ENCODE results near the gene NPC2. TPM values are rescaled to one million over a fixed set of nuclear protein-coding genes. Genes with fewer than 3 reads are reported as not detected.

The NPC2 gene
- total RNA-seq, 1 donor, result 252 TPM

DNA sequence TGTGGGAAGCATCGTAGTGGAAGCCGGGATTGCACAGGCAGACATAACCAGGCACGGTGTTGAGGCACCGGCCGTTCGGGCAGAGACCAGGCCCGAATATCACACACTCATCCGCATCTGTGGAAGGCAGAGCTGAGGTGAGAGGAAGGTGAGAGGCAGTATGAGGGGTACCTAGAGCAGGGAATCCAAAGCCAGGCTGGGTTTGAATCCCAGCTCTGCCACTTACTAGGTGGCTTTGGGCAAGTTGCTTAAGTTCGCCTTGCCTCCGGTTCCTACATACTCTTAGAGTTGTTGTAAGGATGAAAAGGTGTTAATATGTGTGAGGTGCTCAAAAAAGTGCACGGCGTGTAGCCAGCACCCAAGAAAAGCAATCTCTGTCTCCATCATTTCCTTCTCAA, 10.8 kb upstream of the NPC2 start:
- no peak overlapping the region for H3K4me3 ChIP-seq (ENCODE audit: low read depth, low read length)
- no peak for DNase-seq (ENCODE audit: low read depth)
- TF ChIP-seq, protein P1, sequence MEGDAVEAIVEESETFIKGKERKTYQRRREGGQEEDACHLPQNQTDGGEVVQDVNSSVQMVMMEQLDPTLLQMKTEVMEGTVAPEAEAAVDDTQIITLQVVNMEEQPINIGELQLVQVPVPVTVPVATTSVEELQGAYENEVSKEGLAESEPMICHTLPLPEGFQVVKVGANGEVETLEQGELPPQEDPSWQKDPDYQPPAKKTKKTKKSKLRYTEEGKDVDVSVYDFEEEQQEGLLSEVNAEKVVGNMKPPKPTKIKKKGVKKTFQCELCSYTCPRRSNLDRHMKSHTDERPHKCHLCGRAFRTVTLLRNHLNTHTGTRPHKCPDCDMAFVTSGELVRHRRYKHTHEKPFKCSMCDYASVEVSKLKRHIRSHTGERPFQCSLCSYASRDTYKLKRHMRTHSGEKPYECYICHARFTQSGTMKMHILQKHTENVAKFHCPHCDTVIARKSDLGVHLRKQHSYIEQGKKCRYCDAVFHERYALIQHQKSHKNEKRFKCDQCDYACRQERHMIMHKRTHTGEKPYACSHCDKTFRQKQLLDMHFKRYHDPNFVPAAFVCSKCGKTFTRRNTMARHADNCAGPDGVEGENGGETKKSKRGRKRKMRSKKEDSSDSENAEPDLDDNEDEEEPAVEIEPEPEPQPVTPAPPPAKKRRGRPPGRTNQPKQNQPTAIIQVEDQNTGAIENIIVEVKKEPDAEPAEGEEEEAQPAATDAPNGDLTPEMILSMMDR (IDR thresholded peaks at IDR 0.05; ENCODE audit: insufficient read depth, low read depth, low read length), result no peak

GRCh38 chr14:74503291-74503937, 10.3 kb upstream of the NPC2 start:
- no peak overlapping the region for H3K4me3 ChIP-seq (ENCODE audit: low read depth, low read length)
- DNase-seq (ENCODE audit: low read depth), result no peak
- TF ChIP-seq, protein P1 (IDR thresholded peaks at IDR 0.05; ENCODE audit: insufficient read depth, low read depth, low read length), result no peak

GRCh38 chr14:74502236-74503019, 9.3 kb upstream of the NPC2 start:
- no peak for DNase-seq (ENCODE audit: low read depth)
- H3K4me3 ChIP-seq (ENCODE audit: low read depth, low read length), result no peak overlapping the region
- TF ChIP-seq, protein P1 (IDR thresholded peaks at IDR 0.05; ENCODE audit: insufficient read depth, low read depth, low read length), result peak; percentile 62

GRCh38 chr14:74501691-74502090, 8.6 kb upstream of the NPC2 start:
- no peak overlapping the region for H3K4me3 ChIP-seq (ENCODE audit: low read depth, low read length)
- TF ChIP-seq, protein P1 (IDR thresholded peaks at IDR 0.05; ENCODE audit: insufficient read depth, low read depth, low read length), result no peak
- DNase-seq (ENCODE audit: low read depth), result no peak

- peak; percentile 71 for DNase-seq (ENCODE audit: low read depth)
- H3K4me3 ChIP-seq (ENCODE audit: low read depth, low read length), result no peak overlapping the region
- TF ChIP-seq, protein P1 (IDR thresholded peaks at IDR 0.05; ENCODE audit: insufficient read depth, low read depth, low read length), result peak; percentile 82
Observed at GRCh38 chr14:74501135-74501614, 8.1 kb upstream of the NPC2 start.

DNA sequence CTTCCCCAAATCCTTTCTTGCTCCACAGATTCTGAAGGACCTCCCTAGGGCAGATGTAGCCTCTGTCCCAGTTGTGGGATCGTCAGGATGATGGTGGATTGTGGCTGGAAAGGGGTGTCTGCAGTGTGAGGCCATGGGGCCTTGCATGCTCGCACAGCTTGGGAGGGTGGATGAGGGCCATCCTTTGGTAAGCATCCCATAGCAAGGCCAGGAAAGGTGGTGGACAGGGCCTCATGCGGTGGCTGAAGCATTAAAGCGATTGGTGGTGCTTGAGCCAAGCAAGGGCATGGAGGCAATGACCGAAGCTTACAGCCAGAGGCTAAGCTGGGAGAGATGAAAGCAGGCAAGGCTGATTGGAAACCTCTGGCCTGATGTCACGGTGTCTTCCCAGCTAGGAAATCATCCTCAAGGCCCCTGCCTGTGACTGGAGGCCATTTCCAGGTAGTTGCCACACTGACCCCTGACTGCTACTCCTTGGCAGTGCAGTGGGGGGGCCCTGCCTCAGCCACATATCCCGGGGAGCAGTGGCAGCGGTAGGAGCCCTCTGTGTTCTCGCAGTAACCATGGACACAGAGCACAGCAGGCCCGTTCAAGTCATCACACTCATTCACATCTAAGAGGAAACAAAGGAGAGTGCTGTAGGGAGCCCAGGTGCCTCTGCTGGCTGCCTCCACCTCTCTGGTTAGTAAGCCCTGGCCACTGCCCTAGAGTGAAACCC, 7.5 kb upstream of the NPC2 start:
- DNase-seq (ENCODE audit: low read depth), result no peak
- TF ChIP-seq, protein P1 (IDR thresholded peaks at IDR 0.05; ENCODE audit: insufficient read depth, low read depth, low read length), result no peak
- no peak overlapping the region for H3K4me3 ChIP-seq (ENCODE audit: low read depth, low read length)
